ENCODE data around the gene GUCY2C.
"Not testable (repeated sequence)": the region's sequence is repeated elsewhere in the genome, so short reads cannot be mapped to it uniquely, and the experiment has no call there.

Gene GUCY2C

DNA sequence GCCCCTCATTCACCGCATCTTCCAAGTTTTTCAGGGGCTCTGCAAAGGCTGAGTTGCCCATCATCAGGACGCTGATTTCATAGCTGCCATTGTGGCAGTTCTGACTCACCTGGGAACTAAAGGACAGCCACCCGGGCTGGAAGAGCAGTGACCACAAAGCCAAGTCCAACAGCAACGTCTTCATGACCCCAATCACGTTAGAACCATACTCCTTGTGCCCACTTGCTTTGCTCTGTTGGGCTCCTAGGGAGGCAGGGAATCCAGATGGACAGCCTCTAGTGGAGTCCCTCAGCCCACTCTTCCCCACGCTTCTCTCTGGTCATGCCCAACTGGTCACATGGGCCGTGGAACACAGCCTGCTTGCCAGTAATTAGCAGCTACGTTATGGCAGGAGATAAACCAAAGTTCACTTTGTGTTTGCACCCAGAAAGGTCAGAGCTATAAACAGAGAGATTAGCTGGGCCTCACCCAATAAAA lies at the start of gene GUCY2C:
GUCY2C (minus strand) TSS at position 335 of the 477 bp plus-strand sequence; CDS start at position 184, 151 bp downstream.
- no peak for DNase-seq (ENCODE audit: low read depth in 2 of 2, low spot score in 1 of 2)

DNA sequence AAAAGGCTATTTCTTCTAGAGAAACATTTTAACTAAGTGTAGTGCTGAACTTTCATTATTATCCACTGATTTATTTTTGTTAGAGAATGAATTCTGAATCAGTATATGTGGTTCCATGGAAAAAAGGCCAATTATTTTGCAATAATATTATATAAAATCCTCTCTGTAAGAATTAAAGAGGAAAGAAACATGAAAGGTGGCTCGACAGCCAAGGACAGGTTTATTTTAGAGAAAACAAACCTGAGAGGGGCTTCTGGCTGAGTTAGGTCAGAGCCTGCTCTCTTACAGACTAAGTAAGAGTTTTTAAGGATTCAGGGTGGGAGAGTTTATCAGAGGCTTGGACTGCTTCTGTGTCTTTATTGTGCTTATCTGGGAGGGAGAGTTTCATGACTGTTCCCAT lies 46.7 kb upstream of the GUCY2C start:
- DNase-seq (ENCODE audit: low read depth in 2 of 2, low spot score in 1 of 2): no peak

DNA sequence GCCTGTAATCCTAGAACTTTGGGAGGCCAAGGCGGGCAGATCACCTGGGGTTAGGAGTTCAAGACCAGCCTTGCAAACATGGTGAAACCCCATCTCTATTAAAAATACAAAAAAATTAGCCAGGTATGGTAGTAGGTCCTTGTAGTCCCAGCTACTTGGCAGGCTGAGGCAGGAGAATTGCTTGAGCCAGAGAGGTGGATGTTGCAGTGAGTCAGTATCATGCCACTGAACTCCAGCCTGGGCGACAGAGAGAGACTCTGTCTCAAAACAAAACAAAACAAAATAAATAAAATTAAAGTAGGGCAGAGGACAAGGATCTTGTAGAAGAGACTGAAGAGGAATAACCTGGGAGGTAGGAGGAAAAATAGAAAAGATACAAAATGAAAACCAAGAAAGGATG lies 45.5 kb upstream of the GUCY2C start:
- no peak for DNase-seq (ENCODE audit: low read depth in 2 of 2, low spot score in 1 of 2)

DNA sequence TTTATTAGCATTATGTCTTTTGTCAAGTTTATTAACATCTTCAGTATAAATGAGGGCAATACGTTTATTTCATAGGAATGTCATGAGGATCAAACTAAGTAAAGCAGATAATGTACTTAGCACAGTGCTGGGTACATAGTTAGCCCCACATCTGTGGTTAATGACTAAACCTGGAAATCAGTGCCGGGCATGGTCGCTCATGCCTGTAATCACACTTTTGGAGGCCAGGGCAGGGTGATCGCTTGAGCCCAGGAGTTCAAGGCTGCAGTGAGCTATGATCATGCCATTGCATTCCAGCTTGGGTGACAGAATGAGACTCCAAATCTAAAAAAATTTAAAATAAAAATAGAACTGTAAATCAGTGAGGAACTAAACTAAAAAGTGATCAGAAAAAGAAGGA lies 44.8 kb upstream of the GUCY2C start:
- no peak for DNase-seq (ENCODE audit: low read depth in 2 of 2, low spot score in 1 of 2)

DNA sequence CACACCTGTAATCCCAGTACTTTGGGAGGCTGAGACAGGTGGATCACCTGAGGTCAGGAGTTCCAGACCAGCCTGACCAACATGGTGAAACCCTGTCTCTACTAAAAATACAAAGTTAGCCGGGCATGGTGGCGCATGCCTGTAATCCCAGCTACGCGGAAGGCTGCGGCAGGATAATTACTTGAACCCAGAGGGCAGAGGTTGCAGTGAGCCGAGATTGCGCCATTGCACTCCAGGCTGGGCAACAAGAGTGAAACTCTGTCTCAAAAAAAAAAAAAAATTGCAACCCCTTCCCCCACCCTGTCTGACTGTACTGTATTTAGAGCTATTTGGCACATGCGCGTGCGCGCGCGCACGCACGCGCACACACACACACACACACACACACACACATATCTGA lies 40.0 kb upstream of the GUCY2C start:
- not testable (repeated sequence) for DNase-seq (ENCODE audit: low read depth in 2 of 2, low spot score in 1 of 2)

DNA sequence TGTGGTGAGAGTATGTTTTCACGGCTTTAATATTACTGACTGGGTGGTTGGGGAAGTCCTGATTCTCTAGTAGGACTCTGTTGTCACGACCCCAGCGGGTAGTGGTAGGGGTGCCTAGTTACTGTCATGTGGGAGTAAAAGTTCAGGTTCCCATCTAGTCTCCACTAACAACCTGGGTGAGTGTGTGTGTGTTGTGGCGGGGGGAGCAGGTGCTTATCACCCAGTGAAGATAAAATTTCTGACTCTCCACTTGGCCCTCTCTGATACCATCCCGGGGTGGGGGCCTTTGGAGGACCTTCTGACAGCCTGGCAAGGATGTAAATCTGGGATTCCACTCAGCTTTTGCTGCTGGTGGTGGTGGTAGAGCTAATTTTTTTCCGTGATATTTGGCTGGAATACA lies 35.4 kb upstream of the GUCY2C start:
- DNase-seq (ENCODE audit: low read depth in 2 of 2, low spot score in 1 of 2): no peak

DNA sequence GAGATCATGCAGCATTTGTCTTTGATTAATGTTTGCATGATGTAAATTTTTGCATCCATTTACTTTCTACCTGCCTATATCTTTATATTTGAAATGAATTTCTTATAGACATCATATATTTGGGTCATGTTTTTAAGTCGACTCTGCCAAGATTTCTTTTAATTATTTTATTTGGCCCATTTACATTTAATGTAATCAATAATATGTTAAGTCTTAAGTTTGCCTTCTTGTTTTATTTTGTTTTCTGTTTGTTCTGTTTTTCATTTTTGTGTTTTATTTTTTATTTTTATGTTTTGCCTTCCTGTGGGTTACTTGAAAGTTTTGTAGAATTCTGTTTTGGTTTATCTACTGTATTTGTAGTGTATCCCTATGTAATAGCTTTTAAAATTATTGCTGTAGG lies 33.2 kb upstream of the GUCY2C start:
- no peak for DNase-seq (ENCODE audit: low read depth in 2 of 2, low spot score in 1 of 2)

DNA sequence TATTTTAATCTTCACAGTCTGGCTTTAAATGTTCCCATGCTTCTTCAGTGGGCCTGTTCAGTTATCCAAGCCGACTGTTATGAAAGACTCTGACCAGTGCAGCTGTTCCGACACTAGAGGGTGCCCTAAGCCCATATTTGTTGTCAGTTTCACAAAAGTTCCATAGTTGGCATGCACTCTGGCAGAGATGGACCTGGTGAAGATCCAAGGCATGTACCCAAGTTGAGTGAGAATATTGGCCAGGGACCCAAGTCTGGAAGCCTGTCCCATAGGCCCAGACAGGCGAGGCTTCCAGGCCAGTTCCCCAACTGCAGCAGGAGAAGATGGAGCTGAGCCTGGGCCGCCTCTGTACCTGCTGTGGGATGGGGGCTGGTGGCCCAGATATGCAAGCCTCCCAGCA lies 27.4 kb upstream of the GUCY2C start:
- DNase-seq (ENCODE audit: low read depth in 2 of 2, low spot score in 1 of 2): peak in 1 of 2 donors; percentile 18

DNA sequence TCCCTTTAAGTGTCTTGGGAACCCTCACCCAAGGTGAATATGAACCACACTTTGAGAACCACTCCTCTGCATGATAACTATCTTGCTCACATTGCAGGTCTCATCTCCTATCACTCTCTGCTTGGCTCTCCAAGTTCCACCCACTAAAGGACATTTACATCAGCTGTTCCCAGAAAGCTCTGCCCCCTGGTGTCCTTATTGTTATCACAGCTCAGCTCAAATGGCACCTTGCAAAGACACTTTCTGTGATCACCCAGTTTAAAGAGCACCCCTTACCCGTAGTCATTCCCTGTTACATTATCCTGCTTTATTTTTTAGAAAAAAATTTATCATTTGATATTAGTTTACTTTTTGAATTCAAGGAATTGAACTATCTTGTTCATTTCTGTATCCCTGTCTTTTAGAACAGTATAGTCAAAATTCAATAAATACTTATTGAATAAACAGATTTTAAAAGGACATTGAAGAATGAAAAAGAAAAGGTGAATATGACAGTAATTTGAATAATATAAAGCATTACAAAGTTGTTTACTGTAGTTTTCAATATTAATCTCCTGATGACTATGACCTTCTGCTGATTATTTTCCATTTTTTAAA lies 20.5 kb upstream of the GUCY2C start:
- DNase-seq (ENCODE audit: low read depth in 2 of 2, low spot score in 1 of 2): peak in 1 of 2 donors; percentile 13

DNA sequence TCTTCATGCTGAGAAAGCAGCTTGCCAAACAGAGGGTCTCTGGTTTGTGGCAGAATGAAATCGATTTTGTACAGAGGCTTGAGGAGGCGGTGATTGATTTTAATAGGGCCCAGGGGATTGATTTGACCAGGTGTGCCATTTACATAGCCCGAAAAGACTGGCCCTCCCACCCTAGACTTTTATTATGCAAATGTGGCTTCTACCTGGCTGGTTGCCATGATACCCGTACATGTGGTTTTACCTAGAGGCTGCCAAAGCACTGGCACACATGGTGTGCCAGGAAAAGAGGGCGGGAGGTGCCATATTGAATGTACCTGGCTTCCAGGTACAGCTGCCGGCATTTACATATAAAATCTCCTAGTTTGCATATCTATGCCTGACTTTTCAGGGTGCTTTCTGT lies 18.0 kb upstream of the GUCY2C start:
- no peak for DNase-seq (ENCODE audit: low read depth in 2 of 2, low spot score in 1 of 2)

DNA sequence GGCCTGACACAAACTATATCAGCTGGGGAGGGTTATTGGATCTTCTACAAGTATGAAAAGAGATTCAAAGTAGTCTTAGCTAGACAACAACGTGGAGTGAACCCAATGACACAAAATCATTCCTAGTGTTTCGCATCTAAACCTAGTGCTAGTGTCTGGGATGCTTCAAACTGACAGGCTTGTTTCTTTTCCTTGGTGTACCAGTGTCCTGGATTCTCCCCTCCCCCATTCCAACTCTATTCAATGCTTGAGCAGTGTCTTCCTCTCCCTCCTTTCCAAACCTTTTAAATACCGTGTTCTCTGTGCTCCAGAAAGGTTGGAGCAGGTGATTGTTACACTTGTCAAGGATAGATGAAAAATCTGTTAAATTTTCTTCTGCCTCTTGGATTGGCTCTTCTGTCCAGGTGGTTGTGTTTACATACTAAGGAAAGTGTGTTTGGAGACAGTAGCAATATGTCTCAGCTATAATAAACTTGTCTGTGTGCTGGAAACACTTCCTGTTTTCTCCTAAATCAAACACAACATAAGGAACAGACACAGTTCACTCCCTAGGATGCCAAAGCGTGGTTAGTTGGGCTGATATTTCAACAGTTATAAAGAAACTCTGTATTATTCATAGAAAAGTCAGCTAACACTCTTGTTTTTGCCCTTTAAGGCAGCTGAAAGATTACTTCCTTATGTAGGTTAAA lies 14.4 kb upstream of the GUCY2C start:
- DNase-seq (ENCODE audit: low read depth in 2 of 2, low spot score in 1 of 2): no peak

DNA sequence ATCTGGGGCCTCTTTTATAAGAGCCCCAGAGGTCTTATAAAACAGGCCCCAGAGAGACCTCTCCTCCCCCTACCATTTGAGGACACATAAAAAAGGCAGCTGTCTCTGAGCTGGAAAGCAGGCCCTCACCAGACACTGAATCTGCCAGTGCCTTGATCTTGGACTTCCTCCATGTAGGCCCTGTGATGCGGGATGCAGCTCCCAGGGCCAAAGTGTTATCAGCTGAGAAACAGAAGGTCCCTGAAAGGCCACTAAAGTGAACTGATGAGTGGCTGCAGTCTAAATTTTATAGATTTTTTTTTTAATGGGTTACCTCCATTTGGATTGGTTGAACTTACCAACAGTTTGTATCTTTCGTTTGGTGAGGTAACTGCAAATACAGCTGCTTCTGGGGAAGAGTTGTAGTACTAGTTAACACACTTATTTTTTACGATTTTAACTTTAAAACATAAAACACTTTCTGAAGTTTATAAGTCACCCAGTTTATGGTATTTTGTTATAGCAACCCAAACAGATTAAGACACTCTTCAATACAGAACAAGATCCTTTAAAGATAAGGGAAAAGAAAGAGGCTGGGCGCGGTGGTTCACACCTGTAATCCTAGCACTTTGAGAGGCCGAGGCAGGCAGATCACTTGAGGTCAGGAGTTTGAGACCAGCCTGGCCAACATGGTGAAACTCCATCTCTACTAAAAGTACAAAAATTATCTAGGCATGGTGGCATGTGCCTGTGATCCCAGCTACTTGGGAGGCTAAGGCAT lies 5.6 kb upstream of the GUCY2C start:
- DNase-seq (ENCODE audit: low read depth in 2 of 2, low spot score in 1 of 2): no peak

DNA sequence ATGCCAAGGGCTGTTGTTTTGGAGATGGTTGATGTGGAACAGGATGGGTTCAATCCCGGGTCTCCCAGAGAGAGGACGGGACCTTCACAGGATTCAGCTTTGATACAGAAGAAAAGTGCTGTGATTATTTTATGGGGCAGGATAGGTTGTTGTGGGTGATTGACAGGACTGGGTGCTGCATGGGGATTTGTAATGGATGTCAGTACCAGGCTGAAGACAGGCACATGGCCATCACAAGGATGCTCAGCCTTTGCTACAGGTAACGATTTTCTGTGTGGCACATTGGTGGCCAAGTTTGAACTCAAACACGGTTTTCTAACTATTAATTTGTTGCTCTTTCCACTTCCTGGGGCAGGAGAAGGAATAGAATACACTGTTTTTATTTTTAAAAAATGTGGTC lies 4.5 kb upstream of the GUCY2C start:
- no peak for DNase-seq (ENCODE audit: low read depth in 2 of 2, low spot score in 1 of 2)

DNA sequence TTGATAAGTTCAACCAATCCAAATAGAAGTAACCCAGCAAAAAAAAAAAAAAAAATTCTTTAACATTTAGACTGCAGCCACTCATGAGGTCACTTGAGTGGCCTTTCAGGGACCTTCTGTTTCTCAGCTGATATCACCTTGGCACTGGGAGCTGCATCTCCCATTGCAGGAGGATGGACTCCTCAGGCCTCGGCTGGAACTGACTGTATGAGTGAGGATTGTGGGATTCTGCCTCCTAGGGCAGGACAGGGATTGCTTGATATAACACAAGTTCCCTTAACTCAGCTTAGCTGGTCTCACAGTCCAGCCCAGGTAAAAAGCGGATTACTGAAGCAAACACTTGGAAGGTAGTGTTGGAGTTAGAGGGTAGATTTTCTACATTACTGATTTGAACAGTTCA lies 3.5 kb upstream of the GUCY2C start:
- DNase-seq (ENCODE audit: low read depth in 2 of 2, low spot score in 1 of 2): no peak

DNA sequence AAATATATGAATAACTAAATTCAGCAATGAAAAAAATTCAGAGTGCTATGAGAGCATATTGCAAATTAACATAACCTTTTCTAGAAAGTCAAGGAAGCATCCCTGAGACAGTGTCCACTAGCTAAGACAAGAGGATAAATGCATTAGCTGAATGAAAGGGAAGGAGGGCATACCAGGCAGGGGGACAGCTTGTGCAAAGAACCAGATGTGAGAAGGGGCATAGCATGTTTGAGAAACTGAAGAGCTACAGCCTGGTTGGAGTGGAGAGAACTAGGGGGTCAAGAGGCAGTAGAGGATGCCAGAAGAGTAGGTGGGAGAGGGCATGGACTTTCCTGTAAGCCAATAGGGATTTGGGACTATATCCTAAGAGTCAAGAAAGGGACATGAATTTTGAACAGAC lies 2.2 kb upstream of the GUCY2C start:
- no peak for DNase-seq (ENCODE audit: low read depth in 2 of 2, low spot score in 1 of 2)

DNA sequence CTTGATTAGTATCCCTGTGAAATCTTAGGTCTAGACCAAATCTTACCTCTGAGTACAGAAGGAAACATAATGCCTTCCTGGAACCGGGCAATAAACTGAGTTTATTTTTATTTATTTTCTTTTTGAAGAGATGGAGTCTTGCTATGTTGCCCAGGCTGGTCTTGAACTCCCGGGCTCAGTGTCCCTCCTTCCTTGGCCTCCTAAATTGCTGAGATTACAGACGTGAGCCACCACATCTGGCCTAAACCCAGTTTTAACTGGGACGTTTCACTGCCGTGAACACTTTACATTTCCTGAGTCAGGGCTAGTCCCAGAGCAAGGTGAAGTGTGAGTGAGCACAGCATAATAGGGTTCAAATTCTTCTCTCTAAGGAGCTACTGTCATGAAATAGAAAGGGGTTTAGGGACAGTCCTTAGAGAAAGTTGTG lies 671 bp downstream of the GUCY2C start:
- DNase-seq (ENCODE audit: low read depth in 2 of 2, low spot score in 1 of 2): no peak

DNA sequence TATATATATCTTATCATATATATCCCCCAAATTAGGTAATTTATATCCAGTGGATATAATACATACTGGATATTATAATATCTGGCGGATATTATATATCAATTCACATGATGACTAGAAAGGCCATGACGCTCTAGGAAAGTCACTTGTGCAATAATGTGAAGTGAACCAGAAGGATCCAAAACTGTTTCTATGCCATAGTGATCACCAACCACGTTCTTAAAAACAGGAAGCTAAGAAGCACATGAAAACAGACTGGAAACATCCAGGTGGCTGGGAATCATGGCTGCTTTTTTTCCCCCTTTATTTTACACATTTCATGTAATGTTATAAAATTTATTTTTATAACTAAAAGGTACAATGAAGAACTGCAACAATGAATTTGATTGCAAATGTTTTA lies 1.4 kb downstream of the GUCY2C start:
- no peak for DNase-seq (ENCODE audit: low read depth in 2 of 2, low spot score in 1 of 2)

DNA sequence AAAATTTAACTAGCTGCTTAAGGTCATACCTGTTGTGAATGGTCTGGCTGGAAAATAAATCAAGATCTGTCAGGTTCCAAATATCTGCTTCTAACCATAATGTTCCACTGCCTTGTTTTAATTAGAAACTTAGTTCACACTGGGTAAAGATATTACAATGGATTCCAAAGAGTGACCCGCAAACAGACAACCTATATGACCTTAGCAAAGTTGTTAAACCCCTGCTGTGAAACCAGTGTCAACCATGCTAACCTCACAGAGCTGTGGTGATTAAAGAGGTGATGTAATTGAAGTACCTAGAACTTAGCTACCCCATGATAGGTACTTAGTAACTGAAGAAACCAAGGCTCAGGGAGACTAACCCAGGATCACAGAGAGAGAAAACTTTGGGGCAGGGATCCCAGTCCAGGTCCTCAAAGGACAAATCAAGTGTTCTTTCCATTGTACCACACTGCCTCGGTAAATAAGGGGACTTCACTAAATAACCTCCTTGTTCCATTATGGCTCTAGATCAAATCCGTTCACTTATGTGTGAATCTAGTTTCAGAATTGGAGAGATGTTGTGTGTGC lies 2.2 kb downstream of the GUCY2C start:
- DNase-seq (ENCODE audit: low read depth in 2 of 2, low spot score in 1 of 2): no peak

DNA sequence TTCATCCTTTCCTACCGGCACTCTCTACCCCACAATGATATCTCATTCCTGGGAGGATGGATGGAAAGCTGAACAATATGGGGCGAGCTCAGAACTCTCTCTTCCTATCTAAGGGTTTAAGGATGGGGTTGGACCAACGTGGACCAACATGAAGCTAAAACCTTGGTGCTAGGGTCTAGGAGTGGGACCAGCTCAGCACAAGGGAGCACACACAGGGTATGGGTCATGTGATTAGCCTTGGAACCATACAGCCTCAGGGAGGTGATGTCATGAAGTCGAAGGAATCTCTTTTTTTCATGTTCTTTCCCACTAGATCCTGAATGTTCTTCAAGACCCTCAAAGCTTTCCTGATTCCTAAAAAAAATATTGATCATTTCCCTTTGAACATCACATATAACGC lies 3.3 kb downstream of the GUCY2C start:
- DNase-seq (ENCODE audit: low read depth in 2 of 2, low spot score in 1 of 2): no peak

DNA sequence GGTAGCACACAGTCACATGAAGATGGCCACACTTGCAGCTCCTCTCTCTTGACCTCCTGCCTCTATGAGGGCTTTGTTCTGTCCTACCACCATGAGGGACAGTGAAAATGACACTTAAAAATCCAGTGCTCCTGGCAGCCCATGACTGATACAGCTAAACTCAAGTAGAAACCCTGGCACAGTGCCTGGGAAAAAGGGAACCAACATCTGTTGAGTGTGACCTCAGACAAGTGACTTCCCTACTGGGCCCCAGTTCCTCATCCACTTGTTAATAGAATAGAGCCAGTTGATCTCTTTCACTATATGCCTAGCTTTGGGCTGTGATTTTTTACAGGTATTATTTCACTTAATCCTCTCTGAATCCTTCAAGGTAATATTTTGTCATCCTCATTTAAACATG lies 4.8 kb downstream of the GUCY2C start:
- no peak for DNase-seq (ENCODE audit: low read depth in 2 of 2, low spot score in 1 of 2)

DNA sequence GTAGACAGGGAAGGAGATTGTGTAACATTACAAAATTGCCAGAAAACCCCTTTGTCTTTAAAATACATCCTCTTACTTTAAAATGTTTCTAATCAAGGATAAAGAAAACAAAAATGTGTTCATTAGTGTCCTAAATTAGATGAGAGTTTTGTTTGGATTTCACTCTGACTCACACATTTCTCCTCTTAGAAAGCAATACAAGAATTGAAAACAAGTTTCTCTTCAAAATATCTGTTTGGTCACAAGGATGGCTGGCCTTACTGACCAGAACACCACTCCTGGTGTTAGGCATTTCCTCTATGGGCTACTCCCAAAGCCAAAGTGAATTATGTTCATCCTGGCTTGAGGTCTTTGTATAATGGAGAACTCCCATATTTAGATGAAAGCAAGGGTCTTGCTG lies 6.4 kb downstream of the GUCY2C start:
- DNase-seq (ENCODE audit: low read depth in 2 of 2, low spot score in 1 of 2): no peak

DNA sequence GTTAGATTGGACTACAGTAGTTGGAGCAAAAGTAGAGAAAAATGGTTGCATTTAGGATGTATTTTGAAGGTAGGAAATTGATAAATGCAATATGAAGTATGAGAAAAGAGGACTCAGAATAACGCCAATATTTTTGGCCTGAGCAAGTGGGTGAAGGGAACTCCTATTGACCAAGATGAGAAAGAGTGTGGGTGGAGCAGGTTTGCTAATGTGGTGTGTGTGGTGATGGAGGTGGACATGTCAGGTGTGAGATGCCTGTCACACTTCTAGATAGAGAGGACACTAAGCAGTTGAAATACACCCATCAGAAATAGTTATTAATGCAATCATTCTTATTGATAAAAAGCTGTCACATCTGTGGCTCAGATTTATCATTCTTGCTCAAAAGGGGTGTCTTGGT lies 7.3 kb downstream of the GUCY2C start:
- DNase-seq (ENCODE audit: low read depth in 2 of 2, low spot score in 1 of 2): no peak

Data from stimulated activated CD8-positive, alpha-beta memory T cell treated with anti-CD3 and anti-CD28 coated beads, Interleukin-4, amount 100 ng/mL, for 1 hour (primary cell).